DND-41 (cell line): ENCODE data around the gene COX7B2.

ENCODE experiments used
- CTCF ChIP-seq: IDR thresholded peaks from 2 replicates; pipeline ENCODE4 v1.5.1; 2012; ENCODE audit warnings: borderline replicate concordance, low read length, moderate library complexity, mild to moderate bottlenecking; ENCODE audit not compliant: poor library complexity, severe bottlenecking; ENCODE audit errors: extremely low read depth
- EZH2 ChIP-seq: IDR thresholded peaks from 3 replicates; pipeline ENCODE4 v1.6.1; 2012; ENCODE audit warnings: borderline replicate concordance, low read depth, mild to moderate bottlenecking, moderate library complexity, low read length, inconsistent platforms; ENCODE audit not compliant: severe bottlenecking

DNA sequence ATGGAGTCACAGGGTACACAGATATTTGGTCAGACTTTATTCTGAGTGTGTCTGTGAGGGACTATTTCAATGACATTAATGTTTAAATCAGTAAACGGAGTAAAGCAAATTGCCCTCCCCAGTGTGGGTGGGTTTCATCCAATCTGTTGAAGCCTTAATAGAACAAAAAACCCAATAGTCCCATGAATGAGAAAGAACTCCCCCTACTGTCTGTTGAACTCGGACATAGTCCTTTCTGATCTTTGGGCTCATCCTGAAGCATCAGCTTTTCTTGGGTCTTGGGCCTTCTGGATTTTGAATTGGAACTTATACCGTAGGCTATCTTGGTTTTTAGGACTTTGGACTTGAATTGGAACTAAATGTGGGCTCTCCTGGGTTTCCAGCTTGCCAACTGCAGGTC lies 193.6 kb downstream of the COX7B2 start:
- TF ChIP-seq CTCF (no peak), EZH2 (no peak)
